ENCODE data around the gene PSMB10. TPM values are rescaled to one million over a fixed set of nuclear protein-coding genes. Genes with fewer than 3 reads are reported as not detected.

PSMB10 gene
- total RNA-seq, 1 donor from 2014 or later: 13.3 TPM

- DNase-seq: no peak
Observed at GRCh38 chr16:67892375-67892774, 44.3 kb downstream of the PSMB10 start.

- no peak for DNase-seq
Observed at GRCh38 chr16:67888331-67888730, 48.3 kb downstream of the PSMB10 start.

DNA sequence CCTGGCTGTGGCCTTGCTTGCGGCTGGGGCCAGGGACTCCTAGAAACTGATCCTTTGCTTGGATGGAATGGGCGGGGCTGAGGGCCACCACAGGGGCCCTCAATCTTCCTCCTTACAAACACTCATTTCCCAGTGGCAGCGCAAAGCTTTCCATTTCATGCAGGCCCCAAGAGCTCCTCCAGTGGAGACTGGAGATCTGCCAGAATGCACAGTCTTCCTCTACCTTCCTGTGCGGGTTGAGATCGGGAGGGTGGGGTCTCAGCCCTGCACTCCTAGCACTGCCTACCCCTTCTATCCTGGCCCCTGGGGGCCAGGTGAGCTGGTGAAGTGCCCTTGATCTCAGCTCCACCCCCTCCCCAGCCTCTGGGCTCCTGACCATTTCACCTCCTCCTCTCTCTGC, 50.3 kb downstream of the PSMB10 start:
- no peak for DNase-seq

DNA sequence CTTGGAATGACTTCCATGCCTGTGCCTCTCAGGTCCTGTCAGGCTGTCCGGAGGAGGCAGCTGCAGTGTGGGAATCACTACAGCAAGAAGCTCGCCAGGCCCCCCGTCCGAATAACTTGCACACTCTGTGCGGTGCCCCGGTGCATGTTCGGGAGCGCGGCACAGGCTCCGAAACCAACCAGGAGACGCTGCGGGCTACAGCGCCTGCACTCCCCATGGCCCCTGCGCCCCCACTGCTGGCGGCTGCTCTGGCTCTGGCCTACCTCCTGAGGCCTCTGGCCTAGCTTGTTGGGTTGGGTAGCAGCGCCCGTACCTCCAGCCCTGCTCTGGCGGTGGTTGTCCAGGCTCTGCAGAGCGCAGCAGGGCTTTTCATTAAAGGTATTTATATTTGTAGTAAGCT, 50.7 kb downstream of the PSMB10 start:
- DNase-seq: no peak

- DNase-seq: no peak
Observed at GRCh38 chr16:67885545-67885944, 51.1 kb downstream of the PSMB10 start.

GRCh38 chr16:67884684-67885083, 52.0 kb downstream of the PSMB10 start, which contains the start of gene NRN1L:
NRN1L (plus strand) TSS chr16:67884885; CDS start chr16:67884904, 19 bp downstream.
- peak; percentile 90 for DNase-seq

Small RNA genes lying within 50 kb of the gene (small RNA-seq; reads per million reads assigned to genes)
- gene NRN1L: not detected

Other genes starting within 250 kb of the PSMB10 start
- 51.5 TPM for gene GFOD2, start 217.5 kb downstream of the PSMB10 start, total RNA-seq
- 4.4 TPM for gene RANBP10, start 130.3 kb downstream of the PSMB10 start, total RNA-seq
- gene TSNAXIP1, start 130.0 kb downstream of the PSMB10 start, total RNA-seq: 3.7 TPM
- gene THAP11, start 94.5 kb downstream of the PSMB10 start, total RNA-seq: 25.3 TPM
- 73.2 TPM for gene NUTF2, start 89.9 kb downstream of the PSMB10 start, total RNA-seq
- gene CENPT, start 89.2 kb downstream of the PSMB10 start, total RNA-seq: 19.7 TPM
- 45.2 TPM for gene EDC4, start 63.8 kb downstream of the PSMB10 start, total RNA-seq
- gene NRN1L, start 52.0 kb downstream of the PSMB10 start, total RNA-seq: not detected
- gene PSKH1, start 43.6 kb downstream of the PSMB10 start, total RNA-seq: 5.1 TPM
- gene CTRL, start 5.0 kb downstream of the PSMB10 start, total RNA-seq: 1.4 TPM
- gene LCAT, start 7.3 kb upstream of the PSMB10 start, total RNA-seq: 0.47 TPM
- gene SLC12A4, start 31.8 kb upstream of the PSMB10 start, total RNA-seq: 8.0 TPM
- gene DPEP3, start 43.6 kb upstream of the PSMB10 start, total RNA-seq: not detected
- not detected for gene DPEP2, start 62.6 kb upstream of the PSMB10 start, total RNA-seq
- gene DPEP2NB, start 79.1 kb upstream of the PSMB10 start, total RNA-seq: not detected
- gene DDX28, start 86.4 kb upstream of the PSMB10 start, total RNA-seq: 11.2 TPM
- 9.0 TPM for gene DUS2, start 86.4 kb upstream of the PSMB10 start, total RNA-seq
- 23.2 TPM for gene NFATC3, start 148.5 kb upstream of the PSMB10 start, total RNA-seq

All from occipital lobe (tissue), 3 donors.